ENCODE measurements around the gene PCNT.

Gene PCNT

DNA sequence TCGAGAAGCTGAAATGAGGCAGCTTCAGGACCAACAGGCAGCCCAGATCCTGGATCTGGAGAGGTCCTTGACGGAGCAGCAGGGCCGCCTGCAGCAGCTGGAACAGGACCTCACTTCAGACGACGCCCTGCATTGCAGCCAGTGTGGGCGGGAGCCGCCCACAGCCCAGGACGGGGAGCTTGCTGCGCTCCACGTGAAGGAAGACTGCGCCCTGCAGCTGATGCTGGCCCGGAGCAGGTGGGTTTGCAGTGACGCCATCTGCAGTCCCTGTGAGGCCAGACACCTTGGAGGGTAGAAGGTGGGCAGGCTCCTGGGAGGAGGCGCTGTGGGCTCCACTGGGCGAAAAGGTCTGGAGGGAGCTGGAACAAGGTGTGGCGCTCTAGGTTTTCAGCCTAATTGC lies 39.7 kb downstream of the PCNT start:
- TF ChIP-seq, protein P1, sequence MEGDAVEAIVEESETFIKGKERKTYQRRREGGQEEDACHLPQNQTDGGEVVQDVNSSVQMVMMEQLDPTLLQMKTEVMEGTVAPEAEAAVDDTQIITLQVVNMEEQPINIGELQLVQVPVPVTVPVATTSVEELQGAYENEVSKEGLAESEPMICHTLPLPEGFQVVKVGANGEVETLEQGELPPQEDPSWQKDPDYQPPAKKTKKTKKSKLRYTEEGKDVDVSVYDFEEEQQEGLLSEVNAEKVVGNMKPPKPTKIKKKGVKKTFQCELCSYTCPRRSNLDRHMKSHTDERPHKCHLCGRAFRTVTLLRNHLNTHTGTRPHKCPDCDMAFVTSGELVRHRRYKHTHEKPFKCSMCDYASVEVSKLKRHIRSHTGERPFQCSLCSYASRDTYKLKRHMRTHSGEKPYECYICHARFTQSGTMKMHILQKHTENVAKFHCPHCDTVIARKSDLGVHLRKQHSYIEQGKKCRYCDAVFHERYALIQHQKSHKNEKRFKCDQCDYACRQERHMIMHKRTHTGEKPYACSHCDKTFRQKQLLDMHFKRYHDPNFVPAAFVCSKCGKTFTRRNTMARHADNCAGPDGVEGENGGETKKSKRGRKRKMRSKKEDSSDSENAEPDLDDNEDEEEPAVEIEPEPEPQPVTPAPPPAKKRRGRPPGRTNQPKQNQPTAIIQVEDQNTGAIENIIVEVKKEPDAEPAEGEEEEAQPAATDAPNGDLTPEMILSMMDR (IDR thresholded peaks at IDR 0.05; ENCODE audit: borderline replicate concordance, control extremely low read depth, extremely low read depth, insufficient read depth, missing control alignments) = no peak
- no peak for DNase-seq (ENCODE audit: low spot score)
- in situ Hi-C loops (cut with MboI; ENCODE audit: low sequenced_read_pairs, unreplicated experiment) = no loop called here

DNA sequence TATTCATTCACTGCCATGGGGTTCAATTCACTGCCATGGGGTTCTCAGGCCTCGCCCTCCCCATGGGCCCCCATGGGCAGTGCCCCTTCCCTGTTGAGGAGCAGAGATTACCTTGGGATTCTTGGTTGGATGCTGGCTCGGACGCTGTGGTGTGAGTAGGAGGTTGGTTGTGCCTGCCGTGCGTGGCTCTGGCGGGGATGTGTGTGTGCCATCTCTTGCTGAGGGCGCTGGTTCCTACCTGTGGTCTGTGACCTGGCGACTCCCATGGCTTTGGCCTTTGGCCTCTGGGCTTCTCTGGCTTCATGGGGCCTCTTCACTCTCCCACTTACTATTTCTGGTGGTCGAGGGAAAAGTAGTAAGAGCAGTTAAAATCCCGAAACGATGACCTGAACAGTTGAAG lies 42.1 kb downstream of the PCNT start:
- no peak for DNase-seq (ENCODE audit: low spot score)
- in situ Hi-C loops (cut with MboI; ENCODE audit: low sequenced_read_pairs, unreplicated experiment) = no loop called here
- TF ChIP-seq, protein P1 (IDR thresholded peaks at IDR 0.05; ENCODE audit: borderline replicate concordance, control extremely low read depth, extremely low read depth, insufficient read depth, missing control alignments) = no peak

DNA sequence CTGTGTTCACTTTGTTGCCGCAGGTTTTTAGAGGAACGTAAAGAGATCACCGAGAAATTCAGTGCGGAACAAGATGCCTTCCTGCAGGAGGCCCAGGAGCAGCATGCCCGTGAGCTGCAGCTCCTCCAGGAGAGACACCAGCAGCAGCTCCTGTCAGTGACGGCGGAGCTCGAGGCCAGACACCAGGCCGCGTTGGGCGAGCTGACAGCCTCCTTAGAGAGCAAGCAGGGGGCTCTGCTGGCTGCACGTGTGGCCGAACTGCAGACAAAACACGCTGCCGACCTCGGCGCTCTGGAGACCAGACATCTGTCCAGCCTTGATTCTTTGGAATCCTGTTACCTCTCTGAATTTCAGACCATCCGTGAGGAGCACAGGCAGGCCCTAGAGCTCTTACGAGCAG lies 42.6 kb downstream of the PCNT start:
- TF ChIP-seq, protein P1 (IDR thresholded peaks at IDR 0.05; ENCODE audit: borderline replicate concordance, control extremely low read depth, extremely low read depth, insufficient read depth, missing control alignments) = no peak
- in situ Hi-C loops (cut with MboI; ENCODE audit: low sequenced_read_pairs, unreplicated experiment) = no loop called here
- no peak for DNase-seq (ENCODE audit: low spot score)

DNA sequence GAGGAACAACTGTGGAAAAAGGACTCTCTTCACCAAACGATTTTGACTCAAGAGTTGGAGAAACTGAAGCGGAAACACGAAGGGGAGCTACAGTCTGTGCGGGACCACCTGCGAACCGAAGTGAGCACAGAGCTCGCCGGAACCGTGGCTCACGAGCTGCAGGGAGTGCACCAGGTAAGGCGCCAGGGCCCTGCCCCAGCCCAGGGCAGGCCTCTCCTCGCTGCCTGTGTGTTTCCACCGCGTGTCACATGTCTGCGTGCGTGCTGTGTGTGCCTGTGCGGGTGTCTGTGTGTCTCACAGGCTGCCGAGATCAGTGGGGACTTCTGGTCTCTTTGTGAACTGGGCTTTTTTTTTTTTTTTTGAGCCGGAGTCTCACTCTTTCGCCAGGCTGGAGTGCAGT lies 43.0 kb downstream of the PCNT start:
- no peak for DNase-seq (ENCODE audit: low spot score)
- in situ Hi-C loops (cut with MboI; ENCODE audit: low sequenced_read_pairs, unreplicated experiment) = no loop called here
- TF ChIP-seq, protein P1 (IDR thresholded peaks at IDR 0.05; ENCODE audit: borderline replicate concordance, control extremely low read depth, extremely low read depth, insufficient read depth, missing control alignments) = no peak

DNA sequence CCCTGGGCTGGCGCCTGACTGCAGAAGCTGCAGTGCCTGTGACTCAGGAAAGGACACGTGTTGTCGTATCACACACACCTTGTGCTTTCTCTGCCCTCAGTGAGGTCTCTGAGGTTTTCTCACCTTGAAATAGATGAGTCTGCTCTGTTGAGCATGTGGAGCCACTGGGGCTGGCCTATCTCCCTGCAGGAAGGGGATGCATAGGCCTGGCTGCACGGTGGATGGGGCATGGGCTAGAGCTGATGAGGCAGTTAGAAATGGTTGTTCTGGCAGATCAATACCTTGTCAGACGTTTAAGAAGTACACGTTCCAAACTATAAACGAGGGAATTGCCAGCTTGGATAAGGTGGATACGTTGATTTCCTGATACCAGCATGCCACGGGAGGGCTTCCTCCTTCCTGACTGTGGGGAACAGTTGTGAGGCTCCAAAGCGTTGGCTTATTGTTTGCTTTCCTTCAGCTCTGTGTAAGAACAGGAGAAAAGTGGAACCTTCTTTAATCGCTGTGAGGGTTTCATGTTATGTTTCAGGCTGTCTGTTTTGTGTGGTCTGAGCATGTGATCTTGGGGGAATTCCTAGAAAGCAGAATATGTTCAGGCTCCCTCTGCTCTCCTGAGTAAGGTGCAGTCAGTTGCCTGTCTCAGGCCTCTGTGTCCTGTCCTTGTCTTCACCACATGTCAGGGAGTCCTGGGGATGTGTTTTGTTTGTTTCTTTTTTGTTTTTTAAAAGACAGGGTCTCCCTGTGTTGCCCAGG lies 44.8 kb downstream of the PCNT start:
- in situ Hi-C loops (cut with MboI; ENCODE audit: low sequenced_read_pairs, unreplicated experiment) = no loop called here
- TF ChIP-seq, protein P1 (IDR thresholded peaks at IDR 0.05; ENCODE audit: borderline replicate concordance, control extremely low read depth, extremely low read depth, insufficient read depth, missing control alignments) = no peak
- DNase-seq (ENCODE audit: low spot score) = peak; percentile 90

DNA sequence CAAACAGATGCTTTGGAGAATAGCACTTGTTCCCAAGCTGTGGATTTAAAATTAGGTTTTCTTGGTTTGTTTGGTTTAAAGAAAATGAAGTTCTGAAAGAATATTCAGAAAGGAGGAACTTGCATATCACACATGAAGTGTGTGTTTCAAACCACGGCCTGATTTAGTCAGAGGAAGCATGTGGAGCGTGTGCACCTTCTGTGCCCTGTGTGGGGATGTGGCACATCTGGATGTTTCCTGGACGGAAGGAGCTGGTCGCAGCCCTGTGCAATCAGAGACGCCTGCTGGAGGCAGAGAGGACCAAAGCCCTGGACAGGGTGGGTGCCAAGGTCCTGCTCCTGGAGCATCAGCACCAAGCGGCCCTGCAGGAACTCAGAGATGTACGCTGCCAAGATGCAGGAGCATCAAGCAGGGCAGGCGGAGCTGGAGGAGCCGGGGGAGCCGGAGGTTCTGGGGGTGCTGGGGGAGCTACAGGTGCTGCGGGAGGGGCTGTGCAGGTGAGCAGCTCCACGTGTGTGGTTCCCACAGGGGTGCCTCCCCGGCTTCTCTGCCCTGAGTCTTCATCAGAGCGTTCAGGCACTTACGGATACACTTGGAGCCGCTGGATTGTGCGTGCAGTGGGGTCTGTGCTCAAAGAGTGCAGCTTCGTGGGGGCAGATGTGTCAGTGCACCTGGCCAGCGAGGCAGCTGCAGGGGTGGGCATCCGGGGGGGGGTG lies 45.7 kb downstream of the PCNT start:
- DNase-seq (ENCODE audit: low spot score) = peak; percentile 54
- TF ChIP-seq, protein P1 (IDR thresholded peaks at IDR 0.05; ENCODE audit: borderline replicate concordance, control extremely low read depth, extremely low read depth, insufficient read depth, missing control alignments) = no peak
- in situ Hi-C loops (cut with MboI; ENCODE audit: low sequenced_read_pairs, unreplicated experiment) = no loop called here
